K562 (cell line): ENCODE data around the gene VWF. TPM values are rescaled to one million over a fixed set of nuclear protein-coding genes. Genes with fewer than 3 reads are reported as not detected.

ENCODE experiments used
- C11orf30 ChIP-seq: fragments of 450-650 bp; IDR thresholded peaks from 2 replicates; pipeline ENCODE4 v1.6.1; 2016; ENCODE audit warnings: low read depth, mild to moderate bottlenecking
- EGR1 ChIP-seq: fragments of 450-650 bp; conservative IDR thresholded peaks from 2 replicates; pipeline ENCODE4 v1.6.1; 2017; ENCODE audit warnings: mild to moderate bottlenecking
- ESRRA ChIP-seq: fragments of 450-650 bp; IDR thresholded peaks from 2 replicates; pipeline ENCODE4 v1.6.1; 2014; ENCODE audit warnings: low read depth, mild to moderate bottlenecking, moderate library complexity, borderline replicate concordance
- EWSR1 ChIP-seq: fragments of 450-650 bp; IDR thresholded peaks from 2 replicates; pipeline ENCODE4 v1.6.1; 2018; ENCODE audit warnings: borderline replicate concordance, mild to moderate bottlenecking, low read depth, moderate library complexity; ENCODE audit not compliant: partially characterized antibody
- FOSL1 ChIP-seq: fragments of 200-800 bp; sonication (Bioruptor generic); conservative IDR thresholded peaks from 2 replicates; pipeline ENCODE4 v1.6.1; 2016; ENCODE audit warnings: missing genetic modification characterization, missing compliant biosample characterization
- ILK ChIP-seq: fragments of 450-650 bp; IDR thresholded peaks from 2 replicates; pipeline ENCODE4 v1.6.1; 2016; ENCODE audit warnings: missing genetic modification characterization, low read depth, mild to moderate bottlenecking, missing compliant biosample characterization, moderate library complexity, borderline replicate concordance
- JUND ChIP-seq, 2 experiments: IDR thresholded peaks; 2 replicates in 1 of 2; 3 replicates in 1 of 2; pipeline ENCODE4 v1.6.1; 2011; ENCODE audit warnings: borderline replicate concordance in 2 of 2, low read depth in 2 of 2, low read length in 2 of 2, improper control_type of control experiment in 1 of 2, missing biosample characterization in 1 of 2, missing genetic modification characterization in 1 of 2, missing genetic modification reagents in 1 of 2
- KLF16 ChIP-seq: IDR thresholded peaks from 2 replicates; pipeline ENCODE4 v1.6.1; 2016; ENCODE audit warnings: antibody characterized with exemption
- MAFG ChIP-seq: fragments of 450-650 bp; conservative IDR thresholded peaks from 2 replicates; pipeline ENCODE4 v1.6.1; 2016; ENCODE audit warnings: missing genetic modification characterization, missing compliant biosample characterization
- NCOA1 ChIP-seq: fragments of 450-650 bp; IDR thresholded peaks from 2 replicates; pipeline ENCODE4 v1.6.1; 2016; ENCODE audit warnings: low read depth
- NCOA6 ChIP-seq: fragments of 450-650 bp; IDR thresholded peaks from 2 replicates; pipeline ENCODE4 v1.6.1; 2017; ENCODE audit warnings: mild to moderate bottlenecking
- NEUROD1 ChIP-seq: fragments of 150-350 bp; IDR thresholded peaks from 2 replicates; pipeline ENCODE4 v1.6.1; 2014; ENCODE audit warnings: borderline replicate concordance, low read length, low read depth; ENCODE audit not compliant: partially characterized antibody
- NFE2 ChIP-seq: IDR thresholded peaks from 2 replicates; pipeline ENCODE4 v1.6.1; 2014; ENCODE audit warnings: antibody characterized with exemption, low read depth
- SMAD2 ChIP-seq: fragments of 150-350 bp; IDR thresholded peaks from 2 replicates; pipeline ENCODE4 v1.6.1; 2014; ENCODE audit warnings: low read depth, mild to moderate bottlenecking, low read length
- SREBF1 ChIP-seq: fragments of 150-350 bp; IDR thresholded peaks from 2 replicates; pipeline ENCODE4 v1.6.1; 2014; ENCODE audit warnings: antibody characterized with exemption, low read depth, low read length, borderline replicate concordance
- SRSF9 ChIP-seq: fragments of 200-400 bp; formaldehyde crosslinking; IDR thresholded peaks from 2 replicates; pipeline ENCODE4 v1.6.1; 2017; ENCODE audit warnings: low read depth, low read length, borderline replicate concordance
- STAT5B ChIP-seq: fragments of 250-450 bp; sonication (Bioruptor Pico); IDR thresholded peaks from 2 replicates; pipeline ENCODE4 v1.8.0; 2021; ENCODE audit warnings: mild to moderate bottlenecking, inconsistent platforms
- ZNF124 ChIP-seq: sonication (generic); formaldehyde crosslinking; IDR thresholded peaks from 2 replicates; pipeline ENCODE4 v1.8.1; 2022; ENCODE audit warnings: missing genetic modification reagents
- ZNF134 ChIP-seq: fragments of 250-450 bp; sonication (Bioruptor Pico); conservative IDR thresholded peaks from 2 replicates; pipeline ENCODE4 v1.4.0; 2020
- ZNF263 ChIP-seq: sonication (generic); formaldehyde crosslinking; IDR thresholded peaks from 2 replicates; pipeline ENCODE4 v1.8.0; 2022; ENCODE audit warnings: mild to moderate bottlenecking, missing genetic modification reagents, borderline replicate concordance
- ZNF76 ChIP-seq: fragments of 250-450 bp; sonication (Bioruptor Pico); IDR thresholded peaks from 2 replicates; pipeline ENCODE4 v1.4.0; 2020; ENCODE audit warnings: mild to moderate bottlenecking, moderate library complexity, borderline replicate concordance
- polyA plus RNA-seq, 8 experiments: library from polyadenylated mRNA; depleted of rRNA in 4 of 8; stranded (reverse) in 5 of 8; unstranded in 3 of 8; fragments of >200 nt; fragmentation: Nextera tagmentation in 2 of 8; fragmentation: Illumina TruSeq in 1 of 8; extraction: Ambion mirVana in 2 of 8; extraction: Trizol in 1 of 8; gene quantifications; 2 replicates each; pipeline versions ENCODE4 v1.2.1 to v1.2.3, GENCODE V29; 2011 to 2014; ENCODE audit warnings: inconsistent platforms in 1 of 8, missing spikeins in 1 of 8
- total RNA-seq, 7 experiments: library from RNA; depleted of rRNA in 6 of 7; stranded (reverse); fragments of >200 nt in 6 of 7; fragmentation: Illumina TruSeq in 2 of 7; extraction: Trizol in 2 of 7; gene quantifications; 2 replicates each; pipeline versions ENCODE4 v1.2.1 to v1.2.3, GENCODE V29; 2011 to 2021; ENCODE audit warnings: low replicate concordance in 1 of 7
- TF ChIP-seq, protein P1 (sequence below): sonication (generic); formaldehyde crosslinking; IDR thresholded peaks from 2 replicates; pipeline ENCODE4 v1.8.0; 2023; ENCODE audit warnings: mild to moderate bottlenecking, missing genetic modification reagents
- TF ChIP-seq, protein P2 (sequence below), 2 experiments: fragments of 200-800 bp in 1 of 2; sonication (Bioruptor generic) in 1 of 2; sonication (generic) in 1 of 2; formaldehyde crosslinking in 1 of 2; IDR thresholded peaks in 1 of 2; conservative IDR thresholded peaks in 1 of 2; 2 replicates each; pipeline versions ENCODE4 v1.5.0 to v1.6.1; 2016 to 2020; ENCODE audit warnings: missing compliant biosample characterization in 1 of 2, missing genetic modification characterization in 1 of 2, missing genetic modification reagents in 1 of 2
- TF ChIP-seq, protein P3 (sequence below): fragments of 250-450 bp; sonication (Bioruptor Pico); IDR thresholded peaks from 2 replicates; pipeline ENCODE4 v1.4.0; 2020; ENCODE audit warnings: borderline replicate concordance

Gene VWF
- total and polyA plus RNA-seq, 9 of the 15 experiments (the other 6 are each of a cell fraction or from before 2014, with no cell fraction given) = 0.53 TPM; not detected in 8

DNA sequence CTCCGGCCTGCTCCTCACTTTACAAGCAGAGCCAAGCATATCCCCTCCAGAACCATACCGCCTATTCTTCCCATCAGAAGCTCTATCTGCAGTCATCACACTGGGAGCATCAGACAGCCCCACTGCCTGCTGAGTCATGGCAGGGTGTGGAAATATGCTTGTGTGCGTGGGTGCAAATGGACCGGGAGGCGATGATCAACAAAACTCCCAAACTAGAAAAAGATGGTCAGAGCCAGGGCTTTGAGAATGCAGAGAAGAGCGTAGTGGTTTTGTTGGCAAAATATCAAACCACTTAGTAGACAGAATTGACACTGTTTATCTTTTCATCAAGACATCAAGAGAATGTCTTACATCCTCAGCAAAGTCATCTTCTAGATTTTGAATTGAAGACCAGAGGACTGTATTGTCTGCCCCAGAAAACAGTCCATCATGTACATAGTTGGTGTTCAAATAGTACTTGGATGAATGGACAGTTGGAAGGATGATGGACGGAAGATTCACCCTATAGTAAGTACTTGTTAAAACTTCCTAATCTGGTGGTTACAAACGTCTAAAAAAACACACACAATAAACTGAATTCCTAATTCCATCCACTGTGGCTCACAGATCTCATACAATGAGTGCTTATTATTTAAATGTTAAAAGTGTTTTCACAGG lies 54.9 kb downstream of the VWF start (continued):
- TF ChIP-seq, protein P1, sequence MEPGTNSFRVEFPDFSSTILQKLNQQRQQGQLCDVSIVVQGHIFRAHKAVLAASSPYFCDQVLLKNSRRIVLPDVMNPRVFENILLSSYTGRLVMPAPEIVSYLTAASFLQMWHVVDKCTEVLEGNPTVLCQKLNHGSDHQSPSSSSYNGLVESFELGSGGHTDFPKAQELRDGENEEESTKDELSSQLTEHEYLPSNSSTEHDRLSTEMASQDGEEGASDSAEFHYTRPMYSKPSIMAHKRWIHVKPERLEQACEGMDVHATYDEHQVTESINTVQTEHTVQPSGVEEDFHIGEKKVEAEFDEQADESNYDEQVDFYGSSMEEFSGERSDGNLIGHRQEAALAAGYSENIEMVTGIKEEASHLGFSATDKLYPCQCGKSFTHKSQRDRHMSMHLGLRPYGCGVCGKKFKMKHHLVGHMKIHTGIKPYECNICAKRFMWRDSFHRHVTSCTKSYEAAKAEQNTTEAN (CRISPR knock-in tag) = no peak
- TF ChIP-seq SRSF9 = no peak
- TF ChIP-seq SMAD2 = no peak
- TF ChIP-seq STAT5B (CRISPR knock-in tag) = no peak
- no peak for TF ChIP-seq SREBF1
- TF ChIP-seq NCOA6 = no peak
- TF ChIP-seq NCOA1 = no peak
- peak; percentile 56 for TF ChIP-seq FOSL1 (tag)
- no peak for TF ChIP-seq KLF16
- TF ChIP-seq MAFG (tag) = peak; percentile 82
- TF ChIP-seq C11orf30 = peak; percentile 40; the same call in 1 of the 2 replicates
- no peak for TF ChIP-seq ZNF263 (CRISPR knock-in tag)
- TF ChIP-seq ESRRA = no peak
- no peak for TF ChIP-seq ZNF134 (CRISPR knock-in tag)
- no peak for TF ChIP-seq ZNF124
- TF ChIP-seq, protein P2, sequence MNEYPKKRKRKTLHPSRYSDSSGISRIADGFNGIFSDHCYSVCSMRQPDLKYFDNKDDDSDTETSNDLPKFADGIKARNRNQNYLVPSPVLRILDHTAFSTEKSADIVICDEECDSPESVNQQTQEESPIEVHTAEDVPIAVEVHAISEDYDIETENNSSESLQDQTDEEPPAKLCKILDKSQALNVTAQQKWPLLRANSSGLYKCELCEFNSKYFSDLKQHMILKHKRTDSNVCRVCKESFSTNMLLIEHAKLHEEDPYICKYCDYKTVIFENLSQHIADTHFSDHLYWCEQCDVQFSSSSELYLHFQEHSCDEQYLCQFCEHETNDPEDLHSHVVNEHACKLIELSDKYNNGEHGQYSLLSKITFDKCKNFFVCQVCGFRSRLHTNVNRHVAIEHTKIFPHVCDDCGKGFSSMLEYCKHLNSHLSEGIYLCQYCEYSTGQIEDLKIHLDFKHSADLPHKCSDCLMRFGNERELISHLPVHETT (CRISPR knock-in tag; conservative IDR thresholded peaks at IDR 0.05 in 1 of 2, IDR thresholded peaks at IDR 0.05 in 1 of 2) = no peak
- TF ChIP-seq EWSR1 = no peak
- TF ChIP-seq ILK (tag) = no peak
- TF ChIP-seq EGR1 = peak; percentile 81
- TF ChIP-seq, protein P3, sequence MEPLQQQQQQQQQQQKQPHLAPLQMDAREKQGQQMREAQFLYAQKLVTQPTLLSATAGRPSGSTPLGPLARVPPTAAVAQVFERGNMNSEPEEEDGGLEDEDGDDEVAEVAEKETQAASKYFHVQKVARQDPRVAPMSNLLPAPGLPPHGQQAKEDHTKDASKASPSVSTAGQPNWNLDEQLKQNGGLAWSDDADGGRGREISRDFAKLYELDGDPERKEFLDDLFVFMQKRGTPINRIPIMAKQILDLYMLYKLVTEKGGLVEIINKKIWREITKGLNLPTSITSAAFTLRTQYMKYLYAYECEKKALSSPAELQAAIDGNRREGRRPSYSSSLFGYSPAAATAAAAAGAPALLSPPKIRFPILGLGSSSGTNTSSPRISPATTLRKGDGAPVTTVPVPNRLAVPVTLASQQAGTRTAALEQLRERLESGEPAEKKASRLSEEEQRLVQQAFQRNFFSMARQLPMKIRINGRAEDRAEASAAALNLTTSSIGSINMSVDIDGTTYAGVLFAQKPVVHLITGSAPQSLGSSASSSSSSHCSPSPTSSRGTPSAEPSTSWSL (CRISPR knock-in tag) = no peak
- no peak for TF ChIP-seq NEUROD1
- 0 out of 2 replicates have a peak, but pooled peaks have one; percentile 20 for TF ChIP-seq JUND (IDR thresholded peaks at IDR 0.05; ENCODE audit: borderline replicate concordance, low read depth, low read length)
- no peak for TF ChIP-seq JUND (tag; IDR thresholded peaks at IDR 0.05; ENCODE audit: borderline replicate concordance, low read depth, low read length)
- TF ChIP-seq NFE2 = peak; percentile 73
- TF ChIP-seq ZNF76 (CRISPR knock-in tag) = no peak
